GM12878 (cell line): ENCODE data around the gene FAM185A. TPM values are rescaled to one million over a fixed set of nuclear protein-coding genes. Genes with fewer than 3 reads are reported as not detected.

Source experiments
- ATAC-seq: fragments of 200-7000 bp; cut with Tn5 transposase; 3 replicates; pipeline ENCODE4 v1.9.1; 2020; ENCODE audit warnings: mild to moderate bottlenecking, moderate library complexity
- BruUV-seq: library from RNA; stranded (reverse); fragments of 400-500 nt; replicated peaks from 2 replicates; lab custom pipeline; 2021; lab: Mats Ljungman, UMichigan
- CTCF ChIA-PET: fragments of 300-600 bp; sonication (Branson Sonifier 250); formaldehyde crosslinking; extraction: SDS; loops from one replicate; lab custom pipeline; 2021; ENCODE audit warnings: inconsistent platforms; lab: Yijun Ruan, JAX
- POLR2A ChIA-PET: fragments of 350-600 bp; formaldehyde crosslinking; extraction: SDS; loops from one replicate; lab custom pipeline; 2021; ENCODE audit warnings: inconsistent platforms; lab: Charles Lee
- RAD21 ChIA-PET: fragments of 300-600 bp; sonication (Branson Sonifier 250); formaldehyde crosslinking; loops from one replicate; lab custom pipeline; 2023; ENCODE audit warnings: antibody characterized with exemption; ENCODE audit not compliant: unreplicated experiment; lab: Charles Lee
- SMC1A ChIA-PET: fragments of 300-600 bp; sonication (Branson Sonifier 250); formaldehyde crosslinking; loops from one replicate; lab custom pipeline; 2023; ENCODE audit not compliant: unreplicated experiment, uncharacterized antibody; lab: Charles Lee
- DNase-seq: peaks from one replicate; pipeline ENCODE4 v3.0.0-alpha.2; 2011; ENCODE audit warnings: low read depth, low spot score
- FAIRE-seq: peaks from 3 replicates; lab custom pipeline; 2011; peaks lifted over from hg19 to GRCh38; lab: Jason Lieb, UNC
- H2AFZ ChIP-seq: 2 replicates; pipeline ENCODE4 v1.6.0; 2011; ENCODE audit warnings: low read depth, low read length, control low read depth; ENCODE audit not compliant: control insufficient read depth
- H3K27ac ChIP-seq: 2 replicates; pipeline ENCODE4 v1.5.1; 2011; ENCODE audit warnings: control low read depth; ENCODE audit not compliant: control insufficient read depth, insufficient read depth
- H3K27me3 ChIP-seq, 2 experiments: replicated peaks in 1 of 2; 2 replicates each; pipeline versions ENCODE4 v1.6.0 to v1.6.1; 2011; ENCODE audit warnings: low read length in 1 of 2; ENCODE audit not compliant: control insufficient read depth in 2 of 2, insufficient read depth in 2 of 2
- H3K36me3 ChIP-seq, 2 experiments: 2 replicates each; pipeline ENCODE4 v1.5.1; 2011; ENCODE audit warnings: low read length in 1 of 2; ENCODE audit not compliant: control insufficient read depth in 2 of 2, insufficient read depth in 2 of 2
- H3K4me1 ChIP-seq: 2 replicates; pipeline ENCODE4 v1.6.1; 2011; ENCODE audit warnings: mild to moderate bottlenecking, low read length, moderate library complexity, mixed read lengths; ENCODE audit not compliant: control insufficient read depth, insufficient read depth
- H3K4me2 ChIP-seq: 2 replicates; pipeline ENCODE4 v1.6.0; 2011; ENCODE audit warnings: control low read depth; ENCODE audit not compliant: control insufficient read depth, insufficient read depth
- H3K4me3 ChIP-seq: fragments of 200-600 bp; sonication (generic); 2 replicates; pipeline ENCODE4 v1.5.1; 2016
- H3K79me2 ChIP-seq: 2 replicates; pipeline ENCODE4 v1.6.0; 2011; ENCODE audit warnings: low read length; ENCODE audit not compliant: control insufficient read depth, insufficient read depth
- H3K9ac ChIP-seq: 2 replicates; pipeline ENCODE4 v1.8.0; 2011; ENCODE audit warnings: low read length, control low read depth, mixed read lengths; ENCODE audit not compliant: control insufficient read depth, insufficient read depth
- H3K9me3 ChIP-seq: replicated peaks from 3 replicates; pipeline ENCODE4 v1.5.1; 2011; ENCODE audit warnings: mild to moderate bottlenecking, low read length; ENCODE audit not compliant: control insufficient read depth, insufficient read depth
- H4K20me1 ChIP-seq: 2 replicates; pipeline ENCODE4 v1.6.0; 2011; ENCODE audit not compliant: control insufficient read depth, insufficient read depth
- CREM ChIP-seq: IDR thresholded peaks from 2 replicates; pipeline ENCODE4 v1.6.1; 2014; ENCODE audit warnings: antibody characterized with exemption, low read depth
- EGR1 ChIP-seq, 2 experiments: IDR thresholded peaks; 1 replicate in 1 of 2; 2 replicates in 1 of 2; pipeline ENCODE4 v1.6.1; 2011 to 2012; ENCODE audit warnings: low read depth in 2 of 2, low read length in 2 of 2, borderline replicate concordance in 1 of 2, mild to moderate bottlenecking in 1 of 2, moderate library complexity in 1 of 2
- EP300 ChIP-seq, 2 experiments: fragments of 150-350 bp in 1 of 2; IDR thresholded peaks; 2 replicates each; pipeline ENCODE4 v1.6.1; 2011 to 2012; ENCODE audit warnings: low read depth in 2 of 2, low read length in 2 of 2, borderline replicate concordance in 1 of 2, improper control_type of control experiment in 1 of 2, inconsistent platforms in 1 of 2; ENCODE audit not compliant: control insufficient read depth in 1 of 2
- NFXL1 ChIP-seq: fragments of 450-650 bp; IDR thresholded peaks from 2 replicates; pipeline ENCODE4 v1.6.1; 2017; ENCODE audit warnings: antibody characterized with exemption, mild to moderate bottlenecking, borderline replicate concordance
- NR2C1 ChIP-seq: fragments of 450-650 bp; IDR thresholded peaks from 2 replicates; pipeline ENCODE4 v1.6.1; 2017; ENCODE audit warnings: antibody characterized with exemption, mild to moderate bottlenecking, moderate library complexity
- RFX5 ChIP-seq: IDR thresholded peaks from 2 replicates; pipeline ENCODE4 v1.6.1; 2011; ENCODE audit warnings: low read depth, low read length, improper control_type of control experiment
- TBL1XR1 ChIP-seq: IDR thresholded peaks from 2 replicates; pipeline ENCODE4 v1.6.1; 2012; ENCODE audit warnings: low read depth, low read length, improper control_type of control experiment
- ZNF384 ChIP-seq: IDR thresholded peaks from 2 replicates; pipeline ENCODE4 v1.6.1; 2012; ENCODE audit warnings: low read depth, mild to moderate bottlenecking, low read length, improper control_type of control experiment, borderline replicate concordance
- WGBS: methylation state at CpG from one replicate; pipeline ENCODE4 v1.1.6; 2016; ENCODE audit warnings: low lambda C conversion rate; ENCODE audit not compliant: insufficient replicate concordance, insufficient coverage; ENCODE audit errors: missing lambda C conversion rate; 5-methylcytosine and 5-hydroxymethylcytosine counted together
- in situ Hi-C: fragments of 300-500 bp; cut with MboI; formaldehyde crosslinking; loops from 9 replicates; pipeline ENCODE4 v1.14.3; 2018; ENCODE audit warnings: mixed read lengths
- intact Hi-C: fragments of 100-400 bp; cut with micrococcal nuclease; formaldehyde crosslinking; loops from one replicate; pipeline ENCODE4 v1.14.2; 2022; ENCODE audit not compliant: unreplicated experiment
- polyA plus RNA-seq, 11 experiments: library from polyadenylated mRNA; depleted of rRNA in 4 of 11; unstranded in 6 of 11; stranded (reverse) in 5 of 11; fragments of >200 nt; fragmentation: Nextera tagmentation in 4 of 11; fragmentation: Illumina TruSeq in 1 of 11; extraction: Ambion mirVana in 4 of 11; extraction: Trizol in 1 of 11; gene quantifications; 1 replicate in 1 of 11; 2 replicates in 10 of 11; pipeline versions ENCODE4 v1.2.1 to v1.2.3, GENCODE V29; 2011 to 2016; ENCODE audit warnings: inconsistent platforms in 2 of 11, missing spikeins in 2 of 11, low read depth in 1 of 11
- total RNA-seq, 4 experiments: library from RNA; depleted of rRNA in 3 of 4; stranded (reverse); fragments of >200 nt in 3 of 4; fragmentation: Illumina TruSeq in 1 of 4; extraction: Trizol in 1 of 4; gene quantifications; 2 replicates each; pipeline versions ENCODE4 v1.2.1 to v1.2.3, GENCODE V29; 2013 to 2021
- TF ChIP-seq, protein P1 (sequence below): fragments of 450-650 bp; IDR thresholded peaks from 2 replicates; pipeline ENCODE4 v1.6.1; 2016; ENCODE audit warnings: mild to moderate bottlenecking, moderate library complexity, borderline replicate concordance
- TF ChIP-seq, protein P2 (sequence below): fragments of 450-650 bp; IDR thresholded peaks from 2 replicates; pipeline ENCODE4 v1.6.1; 2017; ENCODE audit warnings: mild to moderate bottlenecking, moderate library complexity
- TF ChIP-seq, protein P3 (sequence below): fragments of 150-350 bp; IDR thresholded peaks from 2 replicates; pipeline ENCODE4 v1.6.1; 2016; ENCODE audit warnings: low read depth, low read length
- TF ChIP-seq, protein P4 (sequence below): IDR thresholded peaks from 2 replicates; pipeline ENCODE4 v1.6.1; 2012; ENCODE audit warnings: low read depth, low read length, improper control_type of control experiment

Gene FAM185A
- total and polyA plus RNA-seq, 10 of the 15 experiments (the other 5 are each of a cell fraction or from before 2014, with no cell fraction given) = 1.9 to 12.8 (median 8.6) TPM

DNA sequence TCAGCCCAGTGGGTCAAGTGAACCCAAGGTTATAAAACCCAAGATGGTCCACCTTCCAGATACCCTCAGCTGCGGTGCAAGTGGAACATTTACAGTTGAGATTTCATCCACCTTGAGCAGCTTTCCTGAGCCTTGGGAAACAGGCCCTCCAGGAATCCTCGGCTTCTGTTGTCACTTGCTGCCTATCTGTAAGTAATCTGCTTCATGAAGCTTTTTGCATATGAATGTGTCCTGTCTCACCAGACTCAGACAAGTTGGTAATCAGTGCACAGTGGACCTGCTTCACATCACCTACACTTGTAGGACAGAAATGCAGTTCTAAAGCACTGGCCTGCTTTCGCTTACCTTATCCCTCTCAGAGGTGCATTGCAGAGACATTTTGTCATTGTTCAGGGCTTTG, 80.3 kb downstream of the FAM185A start:
- DNase-seq (no peak), FAIRE-seq (no peak), ATAC-seq (no peak)
- no TSS peak for BruUV-seq
- in situ Hi-C loops = no loop called here
- H3K27me3 ChIP-seq = no peaks in the 10 kb centered on the region
- 100% methylated on average over 3 of the region's 3 CpGs for WGBS
- no peaks in the 10 kb centered on the region for H3K79me2 ChIP-seq
- no peaks in the 10 kb centered on the region for H4K20me1 ChIP-seq
- ChIA-PET CTCF (no interaction called here), RAD21 (no interaction called here), SMC1A (interaction anchor here (1.1 kb wide), 1 partner anchor 10 kb away, joined by 4 read pairs; no protein-coding TSS in a partner anchor), POLR2A (interaction anchor here (0.9 kb wide), 1 partner anchor 8 kb away, joined by 3 read pairs; no protein-coding TSS in a partner anchor)
- no peaks in the 10 kb centered on the region for H3K36me3 ChIP-seq
- H3K4me2 ChIP-seq = no peak overlapping the region
- intact Hi-C loops = no loop called here
- no peak overlapping the region for H3K9ac ChIP-seq
- H3K9me3 ChIP-seq = no peaks in the 10 kb centered on the region
- no peak overlapping the region for H3K4me3 ChIP-seq
- no peak overlapping the region for H2AFZ ChIP-seq
- no peaks in the 10 kb centered on the region for H3K4me1 ChIP-seq
- H3K27ac ChIP-seq = no peak overlapping the region
- TF ChIP-seq NR2C1 (no peak), EP300 (IDR thresholded peaks at IDR 0.05; ENCODE audit: borderline replicate concordance in 1 of 2, control insufficient read depth in 1 of 2, low read depth in 2 of 2, low read length in 2 of 2) (no peak), RFX5 (no peak), TBL1XR1 (no peak), CREM (no peak), EGR1 (IDR thresholded peaks at IDR 0.05; ENCODE audit: borderline replicate concordance in 1 of 2, low read depth in 2 of 2, low read length in 2 of 2) (no peak), NFXL1 (no peak), ZNF384 (no peak)
- TF ChIP-seq, protein P1, sequence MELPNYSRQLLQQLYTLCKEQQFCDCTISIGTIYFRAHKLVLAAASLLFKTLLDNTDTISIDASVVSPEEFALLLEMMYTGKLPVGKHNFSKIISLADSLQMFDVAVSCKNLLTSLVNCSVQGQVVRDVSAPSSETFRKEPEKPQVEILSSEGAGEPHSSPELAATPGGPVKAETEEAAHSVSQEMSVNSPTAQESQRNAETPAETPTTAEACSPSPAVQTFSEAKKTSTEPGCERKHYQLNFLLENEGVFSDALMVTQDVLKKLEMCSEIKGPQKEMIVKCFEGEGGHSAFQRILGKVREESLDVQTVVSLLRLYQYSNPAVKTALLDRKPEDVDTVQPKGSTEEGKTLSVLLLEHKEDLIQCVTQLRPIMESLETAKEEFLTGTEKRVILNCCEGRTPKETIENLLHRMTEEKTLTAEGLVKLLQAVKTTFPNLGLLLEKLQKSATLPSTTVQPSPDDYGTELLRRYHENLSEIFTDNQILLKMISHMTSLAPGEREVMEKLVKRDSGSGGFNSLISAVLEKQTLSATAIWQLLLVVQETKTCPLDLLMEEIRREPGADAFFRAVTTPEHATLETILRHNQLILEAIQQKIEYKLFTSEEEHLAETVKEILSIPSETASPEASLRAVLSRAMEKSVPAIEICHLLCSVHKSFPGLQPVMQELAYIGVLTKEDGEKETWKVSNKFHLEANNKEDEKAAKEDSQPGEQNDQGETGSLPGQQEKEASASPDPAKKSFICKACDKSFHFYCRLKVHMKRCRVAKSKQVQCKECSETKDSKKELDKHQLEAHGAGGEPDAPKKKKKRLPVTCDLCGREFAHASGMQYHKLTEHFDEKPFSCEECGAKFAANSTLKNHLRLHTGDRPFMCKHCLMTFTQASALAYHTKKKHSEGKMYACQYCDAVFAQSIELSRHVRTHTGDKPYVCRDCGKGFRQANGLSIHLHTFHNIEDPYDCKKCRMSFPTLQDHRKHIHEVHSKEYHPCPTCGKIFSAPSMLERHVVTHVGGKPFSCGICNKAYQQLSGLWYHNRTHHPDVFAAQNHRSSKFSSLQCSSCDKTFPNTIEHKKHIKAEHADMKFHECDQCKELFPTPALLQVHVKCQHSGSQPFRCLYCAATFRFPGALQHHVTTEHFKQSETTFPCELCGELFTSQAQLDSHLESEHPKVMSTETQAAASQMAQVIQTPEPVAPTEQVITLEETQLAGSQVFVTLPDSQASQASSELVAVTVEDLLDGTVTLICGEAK = no peak
- TF ChIP-seq, protein P2, sequence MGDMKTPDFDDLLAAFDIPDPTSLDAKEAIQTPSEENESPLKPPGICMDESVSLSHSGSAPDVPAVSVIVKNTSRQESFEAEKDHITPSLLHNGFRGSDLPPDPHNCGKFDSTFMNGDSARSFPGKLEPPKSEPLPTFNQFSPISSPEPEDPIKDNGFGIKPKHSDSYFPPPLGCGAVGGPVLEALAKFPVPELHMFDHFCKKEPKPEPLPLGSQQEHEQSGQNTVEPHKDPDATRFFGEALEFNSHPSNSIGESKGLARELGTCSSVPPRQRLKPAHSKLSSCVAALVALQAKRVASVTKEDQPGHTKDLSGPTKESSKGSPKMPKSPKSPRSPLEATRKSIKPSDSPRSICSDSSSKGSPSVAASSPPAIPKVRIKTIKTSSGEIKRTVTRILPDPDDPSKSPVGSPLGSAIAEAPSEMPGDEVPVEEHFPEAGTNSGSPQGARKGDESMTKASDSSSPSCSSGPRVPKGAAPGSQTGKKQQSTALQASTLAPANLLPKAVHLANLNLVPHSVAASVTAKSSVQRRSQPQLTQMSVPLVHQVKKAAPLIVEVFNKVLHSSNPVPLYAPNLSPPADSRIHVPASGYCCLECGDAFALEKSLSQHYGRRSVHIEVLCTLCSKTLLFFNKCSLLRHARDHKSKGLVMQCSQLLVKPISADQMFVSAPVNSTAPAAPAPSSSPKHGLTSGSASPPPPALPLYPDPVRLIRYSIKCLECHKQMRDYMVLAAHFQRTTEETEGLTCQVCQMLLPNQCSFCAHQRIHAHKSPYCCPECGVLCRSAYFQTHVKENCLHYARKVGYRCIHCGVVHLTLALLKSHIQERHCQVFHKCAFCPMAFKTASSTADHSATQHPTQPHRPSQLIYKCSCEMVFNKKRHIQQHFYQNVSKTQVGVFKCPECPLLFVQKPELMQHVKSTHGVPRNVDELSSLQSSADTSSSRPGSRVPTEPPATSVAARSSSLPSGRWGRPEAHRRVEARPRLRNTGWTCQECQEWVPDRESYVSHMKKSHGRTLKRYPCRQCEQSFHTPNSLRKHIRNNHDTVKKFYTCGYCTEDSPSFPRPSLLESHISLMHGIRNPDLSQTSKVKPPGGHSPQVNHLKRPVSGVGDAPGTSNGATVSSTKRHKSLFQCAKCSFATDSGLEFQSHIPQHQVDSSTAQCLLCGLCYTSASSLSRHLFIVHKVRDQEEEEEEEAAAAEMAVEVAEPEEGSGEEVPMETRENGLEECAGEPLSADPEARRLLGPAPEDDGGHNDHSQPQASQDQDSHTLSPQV = no peak
- TF ChIP-seq, protein P3, sequence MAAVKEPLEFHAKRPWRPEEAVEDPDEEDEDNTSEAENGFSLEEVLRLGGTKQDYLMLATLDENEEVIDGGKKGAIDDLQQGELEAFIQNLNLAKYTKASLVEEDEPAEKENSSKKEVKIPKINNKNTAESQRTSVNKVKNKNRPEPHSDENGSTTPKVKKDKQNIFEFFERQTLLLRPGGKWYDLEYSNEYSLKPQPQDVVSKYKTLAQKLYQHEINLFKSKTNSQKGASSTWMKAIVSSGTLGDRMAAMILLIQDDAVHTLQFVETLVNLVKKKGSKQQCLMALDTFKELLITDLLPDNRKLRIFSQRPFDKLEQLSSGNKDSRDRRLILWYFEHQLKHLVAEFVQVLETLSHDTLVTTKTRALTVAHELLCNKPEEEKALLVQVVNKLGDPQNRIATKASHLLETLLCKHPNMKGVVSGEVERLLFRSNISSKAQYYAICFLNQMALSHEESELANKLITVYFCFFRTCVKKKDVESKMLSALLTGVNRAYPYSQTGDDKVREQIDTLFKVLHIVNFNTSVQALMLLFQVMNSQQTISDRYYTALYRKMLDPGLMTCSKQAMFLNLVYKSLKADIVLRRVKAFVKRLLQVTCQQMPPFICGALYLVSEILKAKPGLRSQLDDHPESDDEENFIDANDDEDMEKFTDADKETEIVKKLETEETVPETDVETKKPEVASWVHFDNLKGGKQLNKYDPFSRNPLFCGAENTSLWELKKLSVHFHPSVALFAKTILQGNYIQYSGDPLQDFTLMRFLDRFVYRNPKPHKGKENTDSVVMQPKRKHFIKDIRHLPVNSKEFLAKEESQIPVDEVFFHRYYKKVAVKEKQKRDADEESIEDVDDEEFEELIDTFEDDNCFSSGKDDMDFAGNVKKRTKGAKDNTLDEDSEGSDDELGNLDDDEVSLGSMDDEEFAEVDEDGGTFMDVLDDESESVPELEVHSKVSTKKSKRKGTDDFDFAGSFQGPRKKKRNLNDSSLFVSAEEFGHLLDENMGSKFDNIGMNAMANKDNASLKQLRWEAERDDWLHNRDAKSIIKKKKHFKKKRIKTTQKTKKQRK = no peak
- TF ChIP-seq, protein P4, sequence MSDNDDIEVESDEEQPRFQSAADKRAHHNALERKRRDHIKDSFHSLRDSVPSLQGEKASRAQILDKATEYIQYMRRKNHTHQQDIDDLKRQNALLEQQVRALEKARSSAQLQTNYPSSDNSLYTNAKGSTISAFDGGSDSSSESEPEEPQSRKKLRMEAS = no peak
